Measurements from ENCODE around the gene ZNF638.

ZNF638 gene

DNA sequence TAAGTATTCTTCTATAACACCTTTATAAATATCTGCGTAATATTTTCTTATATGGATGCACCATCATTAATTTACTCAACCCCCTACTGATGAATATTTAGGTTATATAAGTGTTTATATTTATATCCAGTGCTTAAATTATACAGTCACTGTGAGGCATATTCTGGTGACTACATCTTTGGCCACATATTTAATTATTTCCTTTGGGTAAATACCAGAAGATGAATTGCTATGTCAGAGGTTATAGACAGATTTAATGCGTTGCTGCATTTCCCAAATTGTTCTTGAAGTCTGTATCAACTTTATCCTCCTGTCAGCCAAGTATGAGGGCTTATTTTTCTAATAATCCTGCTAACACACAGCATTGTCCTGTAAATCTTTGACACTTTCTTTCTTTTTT lies 140.4 kb downstream of the ZNF638 start:
- Histone ChIP-seq H3K9me2 (replicated peaks; ENCODE audit: low read depth, low read length) (no peaks in the 10 kb centered on the region), H3K79me2 (ENCODE audit: insufficient read depth, low read length) (no peaks in the 10 kb centered on the region), H3K4me1 (ENCODE audit: insufficient read depth, low read length, poor library complexity, severe bottlenecking) (no peaks in the 10 kb centered on the region), H3K9me3 (ENCODE audit: insufficient read depth, low read depth, low read length) (no peaks in the 10 kb centered on the region), H3F3A (ENCODE audit: low read depth) (no peaks in the 10 kb centered on the region), H3K27me3 (ENCODE audit: insufficient read depth, low read length, poor library complexity, severe bottlenecking) (no peaks in the 10 kb centered on the region), H2AFZ (ENCODE audit: low read length) (no peak overlapping the region), H3K4me2 (ENCODE audit: low read depth, low read length, poor library complexity, severe bottlenecking) (no peak overlapping the region), H3K36me3 (ENCODE audit: insufficient read depth, low read length) (no peaks in the 10 kb centered on the region), H3K9ac (ENCODE audit: low read depth, low read length, poor library complexity, severe bottlenecking) (no peak overlapping the region), H3K4me3 (ENCODE audit: low read length, poor library complexity, severe bottlenecking) (no peak overlapping the region), H4K20me1 (ENCODE audit: insufficient read depth, low read length, poor library complexity, severe bottlenecking) (no peaks in the 10 kb centered on the region)
- TF ChIP-seq, protein P1, sequence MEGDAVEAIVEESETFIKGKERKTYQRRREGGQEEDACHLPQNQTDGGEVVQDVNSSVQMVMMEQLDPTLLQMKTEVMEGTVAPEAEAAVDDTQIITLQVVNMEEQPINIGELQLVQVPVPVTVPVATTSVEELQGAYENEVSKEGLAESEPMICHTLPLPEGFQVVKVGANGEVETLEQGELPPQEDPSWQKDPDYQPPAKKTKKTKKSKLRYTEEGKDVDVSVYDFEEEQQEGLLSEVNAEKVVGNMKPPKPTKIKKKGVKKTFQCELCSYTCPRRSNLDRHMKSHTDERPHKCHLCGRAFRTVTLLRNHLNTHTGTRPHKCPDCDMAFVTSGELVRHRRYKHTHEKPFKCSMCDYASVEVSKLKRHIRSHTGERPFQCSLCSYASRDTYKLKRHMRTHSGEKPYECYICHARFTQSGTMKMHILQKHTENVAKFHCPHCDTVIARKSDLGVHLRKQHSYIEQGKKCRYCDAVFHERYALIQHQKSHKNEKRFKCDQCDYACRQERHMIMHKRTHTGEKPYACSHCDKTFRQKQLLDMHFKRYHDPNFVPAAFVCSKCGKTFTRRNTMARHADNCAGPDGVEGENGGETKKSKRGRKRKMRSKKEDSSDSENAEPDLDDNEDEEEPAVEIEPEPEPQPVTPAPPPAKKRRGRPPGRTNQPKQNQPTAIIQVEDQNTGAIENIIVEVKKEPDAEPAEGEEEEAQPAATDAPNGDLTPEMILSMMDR (conservative IDR thresholded peaks at IDR 0.05; ENCODE audit: low read length): no peak
- no peak for TF ChIP-seq EZH2phosphoT487 (IDR thresholded peaks at IDR 0.05; ENCODE audit: borderline replicate concordance)

DNA sequence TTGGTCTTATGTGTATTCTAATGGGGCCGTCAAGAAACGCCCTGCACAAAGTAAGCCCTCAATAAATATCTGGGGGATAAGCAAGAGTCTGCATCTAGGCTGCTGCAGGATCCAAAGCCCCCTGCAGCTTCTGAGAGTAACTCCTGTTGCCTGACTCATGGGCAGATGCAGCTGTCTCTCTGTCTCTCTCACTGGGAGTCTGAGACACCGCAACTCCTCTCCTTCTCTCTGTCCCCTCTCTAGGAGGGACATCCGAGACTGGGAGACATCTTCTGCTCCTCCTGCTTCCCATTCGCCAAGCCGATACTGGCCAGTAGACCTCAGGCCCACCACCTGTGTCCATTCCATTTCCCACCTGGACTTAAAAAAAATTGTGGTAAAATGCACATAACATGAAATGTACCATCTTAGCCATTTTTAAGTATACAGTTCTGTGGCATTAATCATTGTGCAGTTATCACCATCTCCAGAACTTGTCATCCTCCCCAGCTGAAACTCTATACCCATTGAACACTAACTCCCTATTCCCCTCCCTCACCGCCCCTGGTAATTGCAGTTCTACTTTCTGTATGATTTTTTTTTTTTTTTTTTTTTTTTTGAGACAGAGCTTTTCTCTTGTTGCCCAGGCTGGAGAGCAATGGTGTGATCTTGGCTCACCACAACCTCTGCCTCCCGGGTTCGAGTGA lies 141.9 kb downstream of the ZNF638 start:
- Histone ChIP-seq H2AFZ (ENCODE audit: low read length) (no peak overlapping the region), H3K4me2 (ENCODE audit: low read depth, low read length, poor library complexity, severe bottlenecking) (no peak overlapping the region), H3K79me2 (ENCODE audit: insufficient read depth, low read length) (no peaks in the 10 kb centered on the region), H3K4me3 (ENCODE audit: low read length, poor library complexity, severe bottlenecking) (no peak overlapping the region), H4K20me1 (ENCODE audit: insufficient read depth, low read length, poor library complexity, severe bottlenecking) (no peaks in the 10 kb centered on the region), H3F3A (ENCODE audit: low read depth) (no peaks in the 10 kb centered on the region), H3K9me3 (ENCODE audit: insufficient read depth, low read depth, low read length) (no peaks in the 10 kb centered on the region), H3K4me1 (ENCODE audit: insufficient read depth, low read length, poor library complexity, severe bottlenecking) (no peaks in the 10 kb centered on the region), H3K36me3 (ENCODE audit: insufficient read depth, low read length) (no peaks in the 10 kb centered on the region), H3K9me2 (replicated peaks; ENCODE audit: low read depth, low read length) (no peaks in the 10 kb centered on the region), H3K9ac (ENCODE audit: low read depth, low read length, poor library complexity, severe bottlenecking) (no peak overlapping the region), H3K27me3 (ENCODE audit: insufficient read depth, low read length, poor library complexity, severe bottlenecking) (no peaks in the 10 kb centered on the region)
- TF ChIP-seq, protein P1 (conservative IDR thresholded peaks at IDR 0.05; ENCODE audit: low read length): no peak
- TF ChIP-seq EZH2phosphoT487 (IDR thresholded peaks at IDR 0.05; ENCODE audit: borderline replicate concordance): no peak

DNA sequence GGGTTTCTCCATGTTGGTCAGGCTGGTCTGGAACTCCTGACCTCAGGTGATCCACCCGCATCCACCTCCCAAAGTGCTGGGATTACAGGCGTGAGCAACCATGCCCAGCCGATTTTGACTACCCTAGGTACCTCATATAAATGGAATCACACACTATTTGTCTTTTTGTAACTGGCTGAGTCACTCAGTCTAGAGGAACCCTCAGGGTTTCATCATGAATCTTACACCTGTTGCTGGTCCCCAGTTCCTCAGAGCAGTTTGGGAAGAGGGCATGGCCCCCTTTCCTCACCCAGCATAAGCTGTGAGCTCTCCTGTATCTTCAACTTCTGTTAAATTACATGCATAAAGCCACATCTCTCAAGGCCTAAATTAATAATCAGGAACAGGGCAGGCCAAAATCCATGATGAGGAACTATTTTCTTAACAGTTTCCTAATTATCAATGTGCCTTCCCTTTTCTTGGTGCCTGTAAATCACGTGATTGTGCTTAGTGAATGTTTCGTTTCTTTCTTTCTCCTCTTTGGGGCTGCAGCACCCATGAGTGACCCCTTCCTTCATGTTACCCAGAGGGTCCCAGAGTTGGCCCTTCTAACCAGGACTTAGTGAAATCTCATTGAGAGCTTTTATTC lies 142.6 kb downstream of the ZNF638 start:
- no peaks in the 10 kb centered on the region for H3K79me2 ChIP-seq (ENCODE audit: insufficient read depth, low read length)
- no peak overlapping the region for H3K4me3 ChIP-seq (ENCODE audit: low read length, poor library complexity, severe bottlenecking)
- no peaks in the 10 kb centered on the region for H3K36me3 ChIP-seq (ENCODE audit: insufficient read depth, low read length)
- H3K4me2 ChIP-seq (ENCODE audit: low read depth, low read length, poor library complexity, severe bottlenecking): no peak overlapping the region
- no peaks in the 10 kb centered on the region for H3K4me1 ChIP-seq (ENCODE audit: insufficient read depth, low read length, poor library complexity, severe bottlenecking)
- no peak for TF ChIP-seq EZH2phosphoT487 (IDR thresholded peaks at IDR 0.05; ENCODE audit: borderline replicate concordance)
- TF ChIP-seq, protein P1 (conservative IDR thresholded peaks at IDR 0.05; ENCODE audit: low read length): no peak
- no peaks in the 10 kb centered on the region for H3K9me3 ChIP-seq (ENCODE audit: insufficient read depth, low read depth, low read length)
- H3K9ac ChIP-seq (ENCODE audit: low read depth, low read length, poor library complexity, severe bottlenecking): no peak overlapping the region
- no peaks in the 10 kb centered on the region for H4K20me1 ChIP-seq (ENCODE audit: insufficient read depth, low read length, poor library complexity, severe bottlenecking)
- no peaks in the 10 kb centered on the region for H3K27me3 ChIP-seq (ENCODE audit: insufficient read depth, low read length, poor library complexity, severe bottlenecking)
- no peaks in the 10 kb centered on the region for H3F3A ChIP-seq (ENCODE audit: low read depth)
- no peak overlapping the region for H2AFZ ChIP-seq (ENCODE audit: low read length)
- no peaks in the 10 kb centered on the region for H3K9me2 ChIP-seq (replicated peaks; ENCODE audit: low read depth, low read length)

Data from Loucy (cell line).